Tibial nerve (tissue), 4 donors: ENCODE measurements around the gene MAP2K6. TPM values are rescaled to one million over a fixed set of nuclear protein-coding genes. Genes with fewer than 3 reads are reported as not detected.

Experiments used
- DNase-seq, 2 donors: peaks; one replicate each; pipeline ENCODE4 v3.0.0-alpha.2; 2019; ENCODE audit warnings: low spot score in 2 of 2
- H3K27ac ChIP-seq, 4 donors: fragments of 200-600 bp; sonication (generic) in 3 of 4; one replicate each; pipeline ENCODE4 v1.5.1; 2017 to 2019; ENCODE audit warnings: mild to moderate bottlenecking in 1 of 4
- H3K27me3 ChIP-seq, 2 donors: fragments of 200-600 bp; sonication (generic) in 1 of 2; one replicate each; pipeline versions ENCODE4 v1.5.1 to v1.6.0; 2017 to 2019
- H3K36me3 ChIP-seq, 3 donors: fragments of 200-600 bp; sonication (generic); one replicate each; pipeline ENCODE4 v1.5.1; 2018 to 2019
- H3K4me1 ChIP-seq, 4 donors: fragments of 200-600 bp; sonication (generic) in 3 of 4; one replicate each; pipeline ENCODE4 v1.5.1; 2017 to 2019
- H3K4me3 ChIP-seq, 4 donors: fragments of 200-600 bp; sonication (generic) in 3 of 4; one replicate each; pipeline ENCODE4 v1.5.1; 2017 to 2019; ENCODE audit warnings: mild to moderate bottlenecking in 1 of 4, moderate library complexity in 1 of 4
- H3K9me3 ChIP-seq, 4 donors: fragments of 200-600 bp; sonication (generic) in 3 of 4; one replicate each; pipeline ENCODE4 v1.5.1; 2017 to 2019
- CTCF ChIP-seq, 5 experiments: fragments of 200-600 bp in 3 of 5; fragments of 450-650 bp in 2 of 5; sonication (generic) in 3 of 5; IDR thresholded peaks; one replicate each; pipeline ENCODE4 v1.5.1; 2016 to 2019; ENCODE audit warnings: antibody characterized with exemption in 5 of 5, mild to moderate bottlenecking in 3 of 5, moderate library complexity in 2 of 5
- EP300 ChIP-seq, 2 donors: sonication (generic); formaldehyde crosslinking; IDR thresholded peaks; one replicate each; pipeline ENCODE4 v1.6.1; 2017; ENCODE audit warnings: antibody characterized with exemption in 2 of 2, mild to moderate bottlenecking in 1 of 2
- POLR2A ChIP-seq, 2 donors: fragments of 450-650 bp; IDR thresholded peaks; one replicate each; pipeline ENCODE4 v1.6.1; 2017; ENCODE audit warnings: antibody characterized with exemption in 2 of 2, mild to moderate bottlenecking in 2 of 2, moderate library complexity in 2 of 2
- WGBS, 2 donors: methylation state at CpG; one replicate each; pipeline ENCODE4 v1.1.5; 2018; 5-methylcytosine and 5-hydroxymethylcytosine counted together
- total RNA-seq, 4 donors: library from RNA; depleted of rRNA; stranded (reverse); fragments of >200 nt; gene quantifications; one replicate each; pipeline ENCODE4 v1.1.0, GENCODE V29; 2016

MAP2K6 gene
- total RNA-seq, 4 donors from 2014 or later, result 9.8 to 30.3 (median 22.8) TPM

GRCh38 chr17:69577098-69577497 lies 162.6 kb downstream of the MAP2K6 start:
- Histone ChIP-seq H3K9me3 (no peaks in the 10 kb centered on the region), H3K27me3 (no peaks in the 10 kb centered on the region), H3K4me3 (no peak overlapping the region), H3K27ac (no peak overlapping the region), H3K36me3 (no peaks in the 10 kb centered on the region), H3K4me1 (peaks cover 0 to 35% (median 12%) of the 10 kb centered on the region in 4 donors)
- WGBS, 2 donors, result 96 to 97% methylated on average over 7 of the region's 7 CpGs
- TF ChIP-seq EP300 (IDR thresholded peaks at IDR 0.05), result no peak
- DNase-seq, result no peak

GRCh38 chr17:69578385-69578936 lies 164.0 kb downstream of the MAP2K6 start:
- Histone ChIP-seq H3K4me1 (peaks cover 0 to 35% (median 12%) of the 10 kb centered on the region in 4 donors), H3K9me3 (no peaks in the 10 kb centered on the region), H3K4me3 (no peak overlapping the region), H3K36me3 (no peaks in the 10 kb centered on the region), H3K27ac (no peak overlapping the region), H3K27me3 (no peaks in the 10 kb centered on the region)
- TF ChIP-seq EP300 (IDR thresholded peaks at IDR 0.05) (no peak), CTCF (IDR thresholded peaks at IDR 0.05) (no peak)
- WGBS, 2 donors, result 71 to 74% methylated on average over 4 of the region's 4 CpGs
- no peak for DNase-seq

GRCh38 chr17:69579961-69580677 lies 165.6 kb downstream of the MAP2K6 start:
- 84% methylated on average over 5 of the region's 5 CpGs for WGBS, 2 donors
- TF ChIP-seq CTCF (IDR thresholded peaks at IDR 0.05) (no peak), POLR2A (IDR thresholded peaks at IDR 0.05) (no peak), EP300 (IDR thresholded peaks at IDR 0.05) (no peak)
- no peak overlapping the region for H3K4me3 ChIP-seq
- H3K36me3 ChIP-seq, result no peaks in the 10 kb centered on the region
- no peaks in the 10 kb centered on the region for H3K27me3 ChIP-seq
- H3K9me3 ChIP-seq, result no peaks in the 10 kb centered on the region
- no peak for DNase-seq
- H3K27ac ChIP-seq, result peak overlapping the region in 1 of 4 donors; percentile 24
- H3K4me1 ChIP-seq, result peaks cover 0 to 19% (median 8%) of the 10 kb centered on the region in 4 donors

GRCh38 chr17:69581061-69581961 lies 166.8 kb downstream of the MAP2K6 start:
- Histone ChIP-seq H3K4me1 (peaks cover 0 to 9% (median 3%) of the 10 kb centered on the region in 4 donors), H3K36me3 (no peaks in the 10 kb centered on the region), H3K27me3 (no peaks in the 10 kb centered on the region), H3K9me3 (no peaks in the 10 kb centered on the region), H3K4me3 (peak overlapping the region in 3 of 4 donors; percentile 17 to 35 (median 32)), H3K27ac (peak overlapping the region in 2 of 4 donors; percentile 33 to 70)
- no peak for DNase-seq
- 51 to 54% methylated on average over 18 of the region's 18 CpGs for WGBS, 2 donors
- TF ChIP-seq POLR2A (IDR thresholded peaks at IDR 0.05) (no peak), EP300 (IDR thresholded peaks at IDR 0.05) (no peak), CTCF (IDR thresholded peaks at IDR 0.05) (no peak)

GRCh38 chr17:69588316-69588715 lies 173.8 kb downstream of the MAP2K6 start:
- no peaks in the 10 kb centered on the region for H3K4me1 ChIP-seq
- no peaks in the 10 kb centered on the region for H3K27me3 ChIP-seq
- no peak for TF ChIP-seq CTCF (IDR thresholded peaks at IDR 0.05)
- TF ChIP-seq POLR2A (IDR thresholded peaks at IDR 0.05), result no peak
- TF ChIP-seq EP300 (IDR thresholded peaks at IDR 0.05), result no peak
- WGBS, 2 donors, result 71 to 73% methylated on average over 2 of the region's 2 CpGs
- no peak overlapping the region for H3K27ac ChIP-seq
- no peak overlapping the region for H3K4me3 ChIP-seq
- H3K9me3 ChIP-seq, result no peaks in the 10 kb centered on the region
- H3K36me3 ChIP-seq, result no peaks in the 10 kb centered on the region
- no peak for DNase-seq
